Panc1 (cell line): ENCODE data around the gene KIF1C. TPM values are rescaled to one million over a fixed set of nuclear protein-coding genes. Genes with fewer than 3 reads are reported as not detected.
A peak's percentile ranks its signal among the peaks of the same experiment; 100 is the strongest.
"Not testable (repeated sequence)": the region's sequence is repeated elsewhere in the genome, so short reads cannot be mapped to it uniquely, and the experiment has no call there.

Experiments used
- ATAC-seq: fragments of 200-7000 bp; cut with Tn5 transposase; 2 replicates; pipeline ENCODE4 v1.9.1; 2020; ENCODE audit warnings: mild to moderate bottlenecking, moderate library complexity
- BruUV-seq: library from RNA; stranded (reverse); fragments of 400-500 nt; replicated peaks from 2 replicates; lab custom pipeline; 2021; lab: Mats Ljungman, UMichigan
- CTCF ChIA-PET: fragments of 300-600 bp; sonication (Branson Sonifier 250); formaldehyde crosslinking; loops from one replicate; lab custom pipeline; 2022; ENCODE audit warnings: antibody characterized with exemption; lab: Charles Lee
- POLR2A ChIA-PET: fragments of 300-600 bp; sonication (Branson Sonifier 250); formaldehyde crosslinking; loops from one replicate; lab custom pipeline; 2022; ENCODE audit warnings: antibody characterized with exemption; lab: Charles Lee
- DNase-seq: peaks from one replicate; pipeline ENCODE4 v3.0.0-alpha.2; 2010; ENCODE audit warnings: low read depth, low spot score
- H3K27ac ChIP-seq: 2 replicates; pipeline ENCODE4 v1.5.1; 2011; ENCODE audit warnings: mild to moderate bottlenecking, low read length, inconsistent platforms
- H3K27me3 ChIP-seq: fragments of 200-500 bp; sonication (Bioruptor generic); 2 replicates; pipeline ENCODE4 v1.6.0; 2014; ENCODE audit warnings: low read length, inconsistent platforms; ENCODE audit not compliant: control insufficient read depth, insufficient read depth
- H3K36me3 ChIP-seq: fragments of 200-500 bp; sonication (Bioruptor generic); 2 replicates; pipeline ENCODE4 v1.5.1; 2014; ENCODE audit warnings: inconsistent platforms, mild to moderate bottlenecking, low read length, moderate library complexity; ENCODE audit not compliant: control insufficient read depth, insufficient read depth
- H3K4me1 ChIP-seq: 2 replicates; pipeline ENCODE4 v1.5.1; 2011; ENCODE audit warnings: inconsistent platforms, mild to moderate bottlenecking, low read length, moderate library complexity; ENCODE audit not compliant: control insufficient read depth, insufficient read depth
- H3K4me3 ChIP-seq, 2 experiments: 2 replicates each; pipeline ENCODE4 v1.5.1; 2011 to 2012; ENCODE audit warnings: low read depth in 2 of 2, low read length in 2 of 2, mild to moderate bottlenecking in 2 of 2, inconsistent platforms in 1 of 2, moderate library complexity in 1 of 2
- H3K9me3 ChIP-seq: fragments of 200-500 bp; sonication (Bioruptor generic); 2 replicates; pipeline ENCODE4 v1.5.1; 2014; ENCODE audit warnings: low read depth, mild to moderate bottlenecking, inconsistent platforms, low read length, moderate library complexity; ENCODE audit not compliant: control insufficient read depth, insufficient read depth
- POLR2AphosphoS5 ChIP-seq: IDR thresholded peaks from 2 replicates; pipeline ENCODE4 v1.6.1; 2012; ENCODE audit warnings: mild to moderate bottlenecking, low read depth, low read length, moderate library complexity
- SIN3A ChIP-seq: IDR thresholded peaks from 2 replicates; pipeline ENCODE4 v1.6.1; 2012; ENCODE audit warnings: low read depth, mild to moderate bottlenecking, low read length, moderate library complexity, borderline replicate concordance; ENCODE audit not compliant: insufficient read depth
- TCF7L2 ChIP-seq: IDR thresholded peaks from 2 replicates; pipeline ENCODE4 v1.6.1; 2011; ENCODE audit warnings: mild to moderate bottlenecking, low read depth, low read length, inconsistent platforms
- in situ Hi-C: cut with HindIII; loops from 2 replicates; pipeline ENCODE4 v1.10.0; 2016; ENCODE audit warnings: low sequenced_read_pairs, low pct_unique_long_range_greater_than_20kb
- intact Hi-C: fragments of 100-400 bp; cut with micrococcal nuclease; formaldehyde crosslinking; loops from one replicate; pipeline ENCODE4 v1.10.0; 2022; ENCODE audit not compliant: unreplicated experiment
- total RNA-seq: library from RNA; stranded (reverse); gene quantifications from one replicate; pipeline ENCODE4 v1.2.1, GENCODE V29; 2021; ENCODE audit not compliant: unreplicated experiment
- TF ChIP-seq, protein P1 (sequence below): fragments of 450-650 bp; IDR thresholded peaks from 2 replicates; pipeline ENCODE4 v1.5.1; 2017; ENCODE audit warnings: mild to moderate bottlenecking
- TF ChIP-seq, protein P2 (sequence below), 2 experiments: IDR thresholded peaks; 2 replicates each; pipeline ENCODE4 v1.6.1; 2011 to 2012; ENCODE audit warnings: low read depth in 2 of 2, control low read depth in 1 of 2, low read length in 1 of 2, mild to moderate bottlenecking in 1 of 2, moderate library complexity in 1 of 2; ENCODE audit not compliant: insufficient read depth in 1 of 2

KIF1C gene
- total RNA-seq, 1 experiment from 2014 or later, result 117 TPM

DNA sequence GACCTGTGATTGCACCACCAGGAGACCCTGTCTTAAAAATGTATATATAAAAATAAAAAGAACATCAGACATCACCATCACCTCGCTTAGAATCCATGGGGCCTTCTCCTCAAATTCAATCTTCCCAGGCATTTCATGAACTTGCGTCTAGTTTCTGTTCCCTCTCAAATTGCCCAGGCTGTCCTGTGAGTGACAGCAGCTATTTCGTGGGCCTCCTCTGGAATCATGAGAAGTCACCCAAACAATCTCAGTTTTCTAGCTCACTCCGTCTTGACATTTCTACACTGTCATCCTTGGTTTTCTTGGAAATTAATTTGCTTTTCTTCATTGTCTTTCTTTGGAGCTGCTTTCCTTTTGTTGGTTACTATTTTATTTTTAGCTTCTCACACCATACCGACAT, 30.2 kb downstream of the KIF1C start:
- no peaks in the 10 kb centered on the region for H3K36me3 ChIP-seq
- no TSS peak for BruUV-seq
- H3K27ac ChIP-seq, result no peak overlapping the region
- ChIA-PET CTCF (interaction anchor here (0.6 to 0.7 kb wide), 2 partner anchors 35 to 104 kb away, joined by 7 to 9 read pairs; no protein-coding TSS in a partner anchor), POLR2A (no interaction called here)
- ATAC-seq (no peak), DNase-seq (no peak)
- H3K4me3 ChIP-seq, result no peak overlapping the region
- H3K4me1 ChIP-seq, result no peaks in the 10 kb centered on the region
- intact Hi-C loops, result no loop called here
- H3K9me3 ChIP-seq, result no peaks in the 10 kb centered on the region
- TF ChIP-seq SIN3A (no peak), POLR2AphosphoS5 (no peak), TCF7L2 (no peak)
- TF ChIP-seq, protein P1, sequence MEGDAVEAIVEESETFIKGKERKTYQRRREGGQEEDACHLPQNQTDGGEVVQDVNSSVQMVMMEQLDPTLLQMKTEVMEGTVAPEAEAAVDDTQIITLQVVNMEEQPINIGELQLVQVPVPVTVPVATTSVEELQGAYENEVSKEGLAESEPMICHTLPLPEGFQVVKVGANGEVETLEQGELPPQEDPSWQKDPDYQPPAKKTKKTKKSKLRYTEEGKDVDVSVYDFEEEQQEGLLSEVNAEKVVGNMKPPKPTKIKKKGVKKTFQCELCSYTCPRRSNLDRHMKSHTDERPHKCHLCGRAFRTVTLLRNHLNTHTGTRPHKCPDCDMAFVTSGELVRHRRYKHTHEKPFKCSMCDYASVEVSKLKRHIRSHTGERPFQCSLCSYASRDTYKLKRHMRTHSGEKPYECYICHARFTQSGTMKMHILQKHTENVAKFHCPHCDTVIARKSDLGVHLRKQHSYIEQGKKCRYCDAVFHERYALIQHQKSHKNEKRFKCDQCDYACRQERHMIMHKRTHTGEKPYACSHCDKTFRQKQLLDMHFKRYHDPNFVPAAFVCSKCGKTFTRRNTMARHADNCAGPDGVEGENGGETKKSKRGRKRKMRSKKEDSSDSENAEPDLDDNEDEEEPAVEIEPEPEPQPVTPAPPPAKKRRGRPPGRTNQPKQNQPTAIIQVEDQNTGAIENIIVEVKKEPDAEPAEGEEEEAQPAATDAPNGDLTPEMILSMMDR, result no peak
- TF ChIP-seq, protein P2, sequence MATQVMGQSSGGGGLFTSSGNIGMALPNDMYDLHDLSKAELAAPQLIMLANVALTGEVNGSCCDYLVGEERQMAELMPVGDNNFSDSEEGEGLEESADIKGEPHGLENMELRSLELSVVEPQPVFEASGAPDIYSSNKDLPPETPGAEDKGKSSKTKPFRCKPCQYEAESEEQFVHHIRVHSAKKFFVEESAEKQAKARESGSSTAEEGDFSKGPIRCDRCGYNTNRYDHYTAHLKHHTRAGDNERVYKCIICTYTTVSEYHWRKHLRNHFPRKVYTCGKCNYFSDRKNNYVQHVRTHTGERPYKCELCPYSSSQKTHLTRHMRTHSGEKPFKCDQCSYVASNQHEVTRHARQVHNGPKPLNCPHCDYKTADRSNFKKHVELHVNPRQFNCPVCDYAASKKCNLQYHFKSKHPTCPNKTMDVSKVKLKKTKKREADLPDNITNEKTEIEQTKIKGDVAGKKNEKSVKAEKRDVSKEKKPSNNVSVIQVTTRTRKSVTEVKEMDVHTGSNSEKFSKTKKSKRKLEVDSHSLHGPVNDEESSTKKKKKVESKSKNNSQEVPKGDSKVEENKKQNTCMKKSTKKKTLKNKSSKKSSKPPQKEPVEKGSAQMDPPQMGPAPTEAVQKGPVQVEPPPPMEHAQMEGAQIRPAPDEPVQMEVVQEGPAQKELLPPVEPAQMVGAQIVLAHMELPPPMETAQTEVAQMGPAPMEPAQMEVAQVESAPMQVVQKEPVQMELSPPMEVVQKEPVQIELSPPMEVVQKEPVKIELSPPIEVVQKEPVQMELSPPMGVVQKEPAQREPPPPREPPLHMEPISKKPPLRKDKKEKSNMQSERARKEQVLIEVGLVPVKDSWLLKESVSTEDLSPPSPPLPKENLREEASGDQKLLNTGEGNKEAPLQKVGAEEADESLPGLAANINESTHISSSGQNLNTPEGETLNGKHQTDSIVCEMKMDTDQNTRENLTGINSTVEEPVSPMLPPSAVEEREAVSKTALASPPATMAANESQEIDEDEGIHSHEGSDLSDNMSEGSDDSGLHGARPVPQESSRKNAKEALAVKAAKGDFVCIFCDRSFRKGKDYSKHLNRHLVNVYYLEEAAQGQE (IDR thresholded peaks at IDR 0.05; ENCODE audit: insufficient read depth in 1 of 2, low read depth in 2 of 2, low read length in 1 of 2), result no peak
- H3K27me3 ChIP-seq, result no peaks in the 10 kb centered on the region
- in situ Hi-C loops, result no loop called here

DNA sequence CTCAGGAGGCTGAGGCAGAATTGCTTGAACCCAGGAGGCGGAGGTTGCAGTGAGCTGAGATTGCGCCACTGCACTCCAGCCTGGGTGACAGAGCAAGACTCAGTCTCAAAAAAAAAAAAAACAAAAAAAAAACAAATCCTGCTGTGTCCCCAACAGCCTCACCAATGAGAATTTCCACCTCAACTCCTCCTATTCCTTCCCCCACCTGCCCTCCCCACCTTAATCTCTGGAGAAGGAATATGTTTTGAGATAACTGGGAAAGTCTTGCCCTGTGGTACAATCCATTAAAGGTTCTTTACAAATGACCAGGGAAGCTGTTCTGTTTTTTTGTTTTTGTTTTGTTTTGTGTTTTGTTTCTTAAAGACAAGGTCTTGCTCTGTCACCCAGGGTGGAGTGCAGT, 32.4 kb downstream of the KIF1C start:
- H3K27me3 ChIP-seq, DNase-seq, in situ Hi-C loops, BruUV-seq, H3K4me3 ChIP-seq, H3K4me1 ChIP-seq, intact Hi-C loops, ATAC-seq, H3K36me3 ChIP-seq, H3K9me3 ChIP-seq, H3K27ac ChIP-seq: not testable (repeated sequence)
- CTCF ChIA-PET, result interaction anchor here (0.7 kb wide), 1 partner anchor 29 kb away, joined by 9 read pairs; no protein-coding TSS in a partner anchor
- POLR2A ChIA-PET, result interaction anchor here (0.6 kb wide), 1 partner anchor 25 kb away, joined by 8 read pairs; no protein-coding TSS in a partner anchor

DNA sequence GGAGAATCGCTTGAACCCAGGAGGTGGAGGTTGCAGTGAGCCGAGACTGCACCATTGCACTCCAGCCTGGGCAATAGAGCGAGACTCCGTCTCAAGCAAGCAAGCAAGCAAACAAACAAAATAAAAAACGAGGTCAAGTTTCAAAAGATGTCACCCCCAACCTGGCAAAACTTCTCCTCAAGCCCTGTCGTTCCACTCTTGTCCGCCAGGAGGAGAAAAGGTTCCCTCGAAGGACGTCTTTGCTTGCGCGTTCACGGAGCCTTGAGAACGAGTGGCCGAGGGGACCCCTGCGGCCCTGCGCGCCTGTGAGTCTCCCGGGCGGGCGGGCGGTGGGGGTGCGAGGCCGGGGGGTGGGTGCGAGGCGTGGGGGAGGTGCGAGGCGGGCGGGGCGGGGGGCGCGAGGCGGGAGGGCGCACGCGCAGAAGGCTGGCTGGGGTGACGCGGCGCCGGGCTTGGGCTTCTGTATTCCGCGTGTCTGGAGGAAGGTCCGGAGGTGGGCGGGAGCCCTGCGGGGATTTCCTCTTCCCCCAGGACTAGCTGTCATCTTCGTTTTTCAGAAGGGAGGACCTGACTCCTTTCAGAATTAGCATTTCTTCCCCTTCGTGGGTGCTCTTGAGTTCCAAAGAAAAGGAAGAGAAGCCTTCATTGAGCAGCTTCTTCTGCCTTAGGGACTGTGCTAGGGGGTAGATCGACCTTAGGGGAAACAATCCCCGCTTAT, 33.8 kb downstream of the KIF1C start:
- POLR2A ChIA-PET, result no interaction called here
- Histone ChIP-seq H3K27me3 (no peaks in the 10 kb centered on the region), H3K27ac (peak overlapping the region; percentile 70), H3K4me1 (no peaks in the 10 kb centered on the region), H3K36me3 (no peaks in the 10 kb centered on the region), H3K4me3 (peak overlapping the region; percentile 27 to 54), H3K9me3 (no peaks in the 10 kb centered on the region)
- CTCF ChIA-PET, result interaction anchor here (1.0 kb wide), 1 partner anchor 129 kb away, joined by 3 read pairs; no protein-coding TSS in a partner anchor
- peak; percentile 88 for ATAC-seq
- TF ChIP-seq, protein P1, result peak; percentile 83
- TF ChIP-seq SIN3A, result no peak
- no peak for TF ChIP-seq POLR2AphosphoS5
- TF ChIP-seq, protein P2 (IDR thresholded peaks at IDR 0.05; ENCODE audit: insufficient read depth in 1 of 2, low read depth in 2 of 2, low read length in 1 of 2), result no peak
- TF ChIP-seq TCF7L2, result no peak
- peak; percentile 43 for DNase-seq
- intact Hi-C loops, result no loop called here
- in situ Hi-C loops, result no loop called here
- BruUV-seq, result no TSS peak
